GM12878 (cell line): Measurements from ENCODE around the gene MARS1. TPM values are rescaled to one million over a fixed set of nuclear protein-coding genes. Genes with fewer than 3 reads are reported as not detected.
A peak's percentile ranks its signal among the peaks of the same experiment; 100 is the strongest.

Source experiments
- CHD2 ChIP-seq: IDR thresholded peaks from 2 replicates; pipeline ENCODE4 v1.6.1; 2011; ENCODE audit warnings: low read depth, low read length, improper control_type of control experiment, borderline replicate concordance
- CREM ChIP-seq: IDR thresholded peaks from 2 replicates; pipeline ENCODE4 v1.6.1; 2014; ENCODE audit warnings: antibody characterized with exemption, low read depth
- FOXK2 ChIP-seq: fragments of 450-650 bp; IDR thresholded peaks from 2 replicates; pipeline ENCODE4 v1.6.1; 2017; ENCODE audit warnings: mild to moderate bottlenecking, moderate library complexity
- HDAC6 ChIP-seq: fragments of 200-600 bp; sonication (generic); IDR thresholded peaks from one replicate; pipeline ENCODE4 v1.8.0; 2017; ENCODE audit warnings: antibody characterized with exemption; ENCODE audit not compliant: unreplicated experiment
- IRF4 ChIP-seq: IDR thresholded peaks from 2 replicates; pipeline ENCODE4 v1.6.1; 2011; ENCODE audit warnings: low read depth, low read length
- KDM1A ChIP-seq: fragments of 200-600 bp; sonication (generic); IDR thresholded peaks from 2 replicates; pipeline ENCODE4 v1.6.1; 2016; ENCODE audit warnings: borderline replicate concordance
- MEF2A ChIP-seq: IDR thresholded peaks from 2 replicates; pipeline ENCODE4 v1.6.1; 2011; ENCODE audit warnings: low read depth, mild to moderate bottlenecking, low read length, moderate library complexity; ENCODE audit not compliant: insufficient read depth
- MEF2B ChIP-seq: fragments of 450-650 bp; IDR thresholded peaks from 2 replicates; pipeline ENCODE4 v1.6.1; 2018; ENCODE audit warnings: mild to moderate bottlenecking, moderate library complexity; ENCODE audit not compliant: partially characterized antibody, poor library complexity, severe bottlenecking
- NFIC ChIP-seq: IDR thresholded peaks from 2 replicates; pipeline ENCODE4 v1.6.1; 2012; ENCODE audit warnings: low read depth, mild to moderate bottlenecking, inconsistent platforms, low read length, moderate library complexity
- NRF1 ChIP-seq: conservative IDR thresholded peaks from 2 replicates; pipeline ENCODE4 v1.6.1; 2011; ENCODE audit warnings: mild to moderate bottlenecking, low read depth, low read length, improper control_type of control experiment
- POLR2AphosphoS2 ChIP-seq: IDR thresholded peaks from 2 replicates; pipeline ENCODE4 v1.6.1; 2011; ENCODE audit warnings: low read depth, mild to moderate bottlenecking, low read length, improper control_type of control experiment, moderate library complexity
- RCOR1 ChIP-seq: conservative IDR thresholded peaks from 2 replicates; pipeline ENCODE4 v1.6.1; 2012; ENCODE audit warnings: low read depth, low read length, improper control_type of control experiment
- RFX5 ChIP-seq: IDR thresholded peaks from 2 replicates; pipeline ENCODE4 v1.6.1; 2011; ENCODE audit warnings: low read depth, low read length, improper control_type of control experiment
- SMAD5 ChIP-seq: IDR thresholded peaks from 2 replicates; pipeline ENCODE4 v1.6.1; 2016; ENCODE audit warnings: antibody characterized with exemption, low read depth
- SMC3 ChIP-seq: IDR thresholded peaks from 2 replicates; pipeline ENCODE4 v1.6.1; 2011; ENCODE audit warnings: low read length, improper control_type of control experiment, borderline replicate concordance
- SP1 ChIP-seq: IDR thresholded peaks from one replicate; pipeline ENCODE4 v1.6.1; 2011; ENCODE audit warnings: low read depth, low read length
- SPI1 ChIP-seq: IDR thresholded peaks from 2 replicates; pipeline ENCODE4 v1.6.1; 2011; ENCODE audit warnings: low read depth, mild to moderate bottlenecking, low read length, moderate library complexity, borderline replicate concordance; ENCODE audit not compliant: insufficient read depth
- SRF ChIP-seq, 2 experiments: IDR thresholded peaks; 2 replicates each; pipeline ENCODE4 v1.6.1; 2011; ENCODE audit warnings: low read depth in 2 of 2, low read length in 2 of 2, mild to moderate bottlenecking in 1 of 2, moderate library complexity in 1 of 2
- TARDBP ChIP-seq: IDR thresholded peaks from 2 replicates; pipeline ENCODE4 v1.6.1; 2016; ENCODE audit warnings: borderline replicate concordance
- YY1 ChIP-seq: IDR thresholded peaks from 2 replicates; pipeline ENCODE4 v1.6.1; 2011; ENCODE audit warnings: low read depth, mild to moderate bottlenecking, low read length
- ZBED1 ChIP-seq: IDR thresholded peaks from 2 replicates; pipeline ENCODE4 v1.6.1; 2016; ENCODE audit warnings: borderline replicate concordance
- ZNF207 ChIP-seq: fragments of 450-650 bp; IDR thresholded peaks from 2 replicates; pipeline ENCODE4 v1.6.1; 2014; ENCODE audit warnings: antibody characterized with exemption, mild to moderate bottlenecking, borderline replicate concordance
- polyA plus RNA-seq, 11 experiments: library from polyadenylated mRNA; depleted of rRNA in 4 of 11; unstranded in 6 of 11; stranded (reverse) in 5 of 11; fragments of >200 nt; fragmentation: Nextera tagmentation in 4 of 11; fragmentation: Illumina TruSeq in 1 of 11; extraction: Ambion mirVana in 4 of 11; extraction: Trizol in 1 of 11; gene quantifications; 1 replicate in 1 of 11; 2 replicates in 10 of 11; pipeline versions ENCODE4 v1.2.1 to v1.2.3, GENCODE V29; 2011 to 2016; ENCODE audit warnings: inconsistent platforms in 2 of 11, missing spikeins in 2 of 11, low read depth in 1 of 11
- total RNA-seq, 4 experiments: library from RNA; depleted of rRNA in 3 of 4; stranded (reverse); fragments of >200 nt in 3 of 4; fragmentation: Illumina TruSeq in 1 of 4; extraction: Trizol in 1 of 4; gene quantifications; 2 replicates each; pipeline versions ENCODE4 v1.2.1 to v1.2.3, GENCODE V29; 2013 to 2021
- TF ChIP-seq, protein P1 (sequence below): fragments of 450-650 bp; IDR thresholded peaks from 2 replicates; pipeline ENCODE4 v1.6.1; 2017; ENCODE audit warnings: mild to moderate bottlenecking, moderate library complexity
- TF ChIP-seq, protein P2 (sequence below): IDR thresholded peaks from 2 replicates; pipeline ENCODE4 v1.6.1; 2011; ENCODE audit warnings: borderline replicate concordance, low read depth, mild to moderate bottlenecking, moderate library complexity, mixed read lengths, low read length; ENCODE audit not compliant: insufficient read depth; ENCODE audit errors: extremely low read length
- TF ChIP-seq, protein P3 (sequence below): IDR thresholded peaks from 2 replicates; pipeline ENCODE4 v1.6.1; 2011; ENCODE audit warnings: mild to moderate bottlenecking, low read depth, low read length, moderate library complexity; ENCODE audit not compliant: insufficient replicate concordance

Gene MARS1
- total and polyA plus RNA-seq, 10 of the 15 experiments (the other 5 are each of a cell fraction or from before 2014, with no cell fraction given), result 72.3 to 270 (median 153) TPM

DNA sequence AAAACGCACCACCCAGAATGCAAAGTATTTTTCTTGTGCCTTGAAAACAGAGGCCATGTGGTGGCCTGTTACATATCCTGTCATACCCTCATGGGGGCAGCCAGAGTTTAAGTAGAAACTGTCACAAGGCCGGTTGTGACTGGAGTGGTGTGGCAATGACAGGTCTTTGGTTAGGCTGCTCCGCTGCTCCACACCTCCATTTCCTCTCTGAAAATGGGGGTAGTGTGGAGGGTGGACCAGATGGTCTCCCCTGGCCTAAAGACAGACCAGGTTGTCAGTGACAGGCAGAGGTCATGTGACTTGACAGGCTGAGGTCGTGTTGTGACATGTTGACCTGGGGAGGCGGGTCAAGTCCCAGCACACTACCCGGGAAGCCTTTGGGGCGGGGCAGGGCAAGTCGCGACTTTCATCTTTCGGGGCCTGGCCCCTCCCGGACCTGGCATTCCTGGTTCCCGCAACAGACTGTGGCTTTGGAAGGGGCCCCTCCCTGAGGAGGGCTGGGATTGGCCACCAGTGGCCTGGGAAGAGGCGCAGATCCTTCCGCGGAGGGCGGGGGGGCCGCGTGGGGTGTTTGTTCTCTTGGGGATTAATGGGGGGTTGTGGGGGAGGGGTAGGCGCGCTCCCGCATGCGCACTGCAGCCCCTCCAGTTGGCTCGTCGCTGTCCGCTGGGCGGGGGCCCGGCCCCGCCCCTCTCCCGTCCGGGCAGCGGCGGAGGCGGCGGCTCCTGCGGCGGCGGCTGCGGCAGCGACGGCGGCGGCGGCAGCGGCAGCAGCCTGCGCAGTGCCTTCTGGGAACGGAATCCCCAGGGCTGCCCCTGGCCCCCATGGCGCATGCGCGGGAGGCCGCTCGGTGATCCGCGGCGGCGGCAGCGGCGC is 34.4 kb downstream of the MARS1 start, which contains the start of gene MBD6 (continued):
- TF ChIP-seq, protein P1, sequence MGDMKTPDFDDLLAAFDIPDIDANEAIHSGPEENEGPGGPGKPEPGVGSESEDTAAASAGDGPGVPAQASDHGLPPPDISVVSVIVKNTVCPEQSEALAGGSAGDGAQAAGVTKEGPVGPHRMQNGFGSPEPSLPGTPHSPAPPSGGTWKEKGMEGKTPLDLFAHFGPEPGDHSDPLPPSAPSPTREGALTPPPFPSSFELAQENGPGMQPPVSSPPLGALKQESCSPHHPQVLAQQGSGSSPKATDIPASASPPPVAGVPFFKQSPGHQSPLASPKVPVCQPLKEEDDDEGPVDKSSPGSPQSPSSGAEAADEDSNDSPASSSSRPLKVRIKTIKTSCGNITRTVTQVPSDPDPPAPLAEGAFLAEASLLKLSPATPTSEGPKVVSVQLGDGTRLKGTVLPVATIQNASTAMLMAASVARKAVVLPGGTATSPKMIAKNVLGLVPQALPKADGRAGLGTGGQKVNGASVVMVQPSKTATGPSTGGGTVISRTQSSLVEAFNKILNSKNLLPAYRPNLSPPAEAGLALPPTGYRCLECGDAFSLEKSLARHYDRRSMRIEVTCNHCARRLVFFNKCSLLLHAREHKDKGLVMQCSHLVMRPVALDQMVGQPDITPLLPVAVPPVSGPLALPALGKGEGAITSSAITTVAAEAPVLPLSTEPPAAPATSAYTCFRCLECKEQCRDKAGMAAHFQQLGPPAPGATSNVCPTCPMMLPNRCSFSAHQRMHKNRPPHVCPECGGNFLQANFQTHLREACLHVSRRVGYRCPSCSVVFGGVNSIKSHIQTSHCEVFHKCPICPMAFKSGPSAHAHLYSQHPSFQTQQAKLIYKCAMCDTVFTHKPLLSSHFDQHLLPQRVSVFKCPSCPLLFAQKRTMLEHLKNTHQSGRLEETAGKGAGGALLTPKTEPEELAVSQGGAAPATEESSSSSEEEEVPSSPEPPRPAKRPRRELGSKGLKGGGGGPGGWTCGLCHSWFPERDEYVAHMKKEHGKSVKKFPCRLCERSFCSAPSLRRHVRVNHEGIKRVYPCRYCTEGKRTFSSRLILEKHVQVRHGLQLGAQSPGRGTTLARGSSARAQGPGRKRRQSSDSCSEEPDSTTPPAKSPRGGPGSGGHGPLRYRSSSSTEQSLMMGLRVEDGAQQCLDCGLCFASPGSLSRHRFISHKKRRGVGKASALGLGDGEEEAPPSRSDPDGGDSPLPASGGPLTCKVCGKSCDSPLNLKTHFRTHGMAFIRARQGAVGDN, result peak; percentile 92
- TF ChIP-seq CREM (0 out of 2 replicates have a peak, but pooled peaks have one; percentile 27), NRF1 (peak; percentile 79), SMAD5 (peak; percentile 41; the same call in 1 of the 2 replicates), MEF2A (no peak), HDAC6 (no peak), POLR2AphosphoS2 (peak; percentile 74; the same call in 1 of the 2 replicates), NFIC (no peak; the same call in 1 of the 2 replicates), ZNF207 (peak; percentile 86; the same call in 1 of the 2 replicates), SRF (IDR thresholded peaks at IDR 0.05; ENCODE audit: low read depth in 2 of 2, low read length in 2 of 2) (no peak), YY1 (peak; percentile 79), SMC3 (0 out of 2 replicates have a peak, but pooled peaks have one; percentile 11), RCOR1 (no peak), IRF4 (0 out of 2 replicates have a peak, but pooled peaks have one; percentile 11), SPI1 (peak; percentile 48; the same call in 1 of the 2 replicates), SP1 (peak; percentile 60), FOXK2 (peak; percentile 74), RFX5 (peak; percentile 20; the same call in 1 of the 2 replicates), CHD2 (peak; percentile 34; the same call in 1 of the 2 replicates), KDM1A (no peak), TARDBP (no peak), ZBED1 (peak; percentile 99), MEF2B (peak; percentile 98)
- TF ChIP-seq, protein P2, sequence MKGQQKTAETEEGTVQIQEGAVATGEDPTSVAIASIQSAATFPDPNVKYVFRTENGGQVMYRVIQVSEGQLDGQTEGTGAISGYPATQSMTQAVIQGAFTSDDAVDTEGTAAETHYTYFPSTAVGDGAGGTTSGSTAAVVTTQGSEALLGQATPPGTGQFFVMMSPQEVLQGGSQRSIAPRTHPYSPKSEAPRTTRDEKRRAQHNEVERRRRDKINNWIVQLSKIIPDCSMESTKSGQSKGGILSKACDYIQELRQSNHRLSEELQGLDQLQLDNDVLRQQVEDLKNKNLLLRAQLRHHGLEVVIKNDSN, result peak; percentile 80
- TF ChIP-seq, protein P3, sequence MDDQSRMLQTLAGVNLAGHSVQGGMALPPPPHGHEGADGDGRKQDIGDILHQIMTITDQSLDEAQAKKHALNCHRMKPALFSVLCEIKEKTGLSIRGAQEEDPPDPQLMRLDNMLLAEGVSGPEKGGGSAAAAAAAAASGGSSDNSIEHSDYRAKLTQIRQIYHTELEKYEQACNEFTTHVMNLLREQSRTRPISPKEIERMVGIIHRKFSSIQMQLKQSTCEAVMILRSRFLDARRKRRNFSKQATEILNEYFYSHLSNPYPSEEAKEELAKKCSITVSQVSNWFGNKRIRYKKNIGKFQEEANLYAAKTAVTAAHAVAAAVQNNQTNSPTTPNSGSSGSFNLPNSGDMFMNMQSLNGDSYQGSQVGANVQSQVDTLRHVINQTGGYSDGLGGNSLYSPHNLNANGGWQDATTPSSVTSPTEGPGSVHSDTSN, result no peak
